Naive thymus-derived CD4-positive, alpha-beta T cell (primary cell): ENCODE measurements around the gene HSPA4. TPM values are rescaled to one million over a fixed set of nuclear protein-coding genes. Genes with fewer than 3 reads are reported as not detected.

Experiments
- ATAC-seq: fragments of 150-1000 bp; cut with Tn5 transposase; 2 replicates; pipeline ENCODE4 v1.10.0; 2021; ENCODE audit warnings: mild to moderate bottlenecking, moderate library complexity
- CTCF ChIA-PET: fragments of 350-600 bp; sonication (Branson Sonifier 250); formaldehyde crosslinking; loops from one replicate; lab custom pipeline; 2021; ENCODE audit warnings: antibody characterized with exemption; lab: Charles Lee
- POLR2A ChIA-PET: fragments of 350-600 bp; sonication (Branson Sonifier 250); formaldehyde crosslinking; loops from one replicate; lab custom pipeline; 2021; ENCODE audit warnings: antibody characterized with exemption, inconsistent platforms; lab: Charles Lee
- DNase-seq, 9 donors: peaks; one replicate each; pipeline versions ENCODE4 v3.0.0 to v3.0.0-alpha.2; 2020 to 2022; ENCODE audit warnings: mixed read lengths in 1 of 9
- H3K27ac ChIP-seq: one replicate; pipeline ENCODE4 v1.7.0; 2013; ENCODE audit warnings: mild to moderate bottlenecking, low read depth, low read length, moderate library complexity
- H3K27me3 ChIP-seq, 2 donors: one replicate each; pipeline ENCODE4 v1.7.0; 2013; ENCODE audit warnings: low read length in 2 of 2, mild to moderate bottlenecking in 2 of 2, moderate library complexity in 2 of 2; ENCODE audit not compliant: control insufficient read depth in 2 of 2, insufficient read depth in 2 of 2
- H3K36me3 ChIP-seq, 3 experiments: 1 replicate in 2 of 3; 2 replicates in 1 of 3; pipeline ENCODE4 v1.7.0; 2013; ENCODE audit warnings: low read length in 3 of 3, mild to moderate bottlenecking in 3 of 3, moderate library complexity in 1 of 3; ENCODE audit not compliant: insufficient read depth in 3 of 3, control insufficient read depth in 2 of 3
- H3K4me1 ChIP-seq, 2 donors: one replicate each; pipeline ENCODE4 v1.7.0; 2013; ENCODE audit warnings: low read length in 2 of 2, mild to moderate bottlenecking in 2 of 2, moderate library complexity in 1 of 2; ENCODE audit not compliant: control insufficient read depth in 2 of 2, insufficient read depth in 2 of 2
- H3K4me3 ChIP-seq: 2 replicates; pipeline ENCODE4 v1.7.0; 2013; ENCODE audit warnings: mild to moderate bottlenecking, low read length
- H3K9me3 ChIP-seq, 3 experiments: 1 replicate in 2 of 3; 2 replicates in 1 of 3; pipeline ENCODE4 v1.7.0; 2013; ENCODE audit warnings: low read length in 3 of 3; ENCODE audit not compliant: control insufficient read depth in 2 of 3
- H3K27ac Mint-ChIP-seq, 9 donors: one replicate each; pipeline ENCODE4 v1.8.0; 2020 to 2022; ENCODE audit warnings: mixed read lengths in 9 of 9, mild to moderate bottlenecking in 8 of 9, moderate library complexity in 5 of 9, inconsistent platforms in 2 of 9
- H3K27me3 Mint-ChIP-seq, 5 donors: one replicate each; pipeline ENCODE4 v1.8.0; 2021 to 2022; ENCODE audit warnings: mixed read lengths in 5 of 5, mild to moderate bottlenecking in 1 of 5
- H3K36me3 Mint-ChIP-seq, 5 donors: one replicate each; pipeline ENCODE4 v1.8.0; 2020 to 2022; ENCODE audit warnings: mixed read lengths in 5 of 5, mild to moderate bottlenecking in 3 of 5, inconsistent platforms in 1 of 5
- H3K4me1 Mint-ChIP-seq, 7 donors: one replicate each; pipeline ENCODE4 v1.8.0; 2020 to 2022; ENCODE audit warnings: mixed read lengths in 7 of 7, mild to moderate bottlenecking in 3 of 7, inconsistent platforms in 1 of 7
- H3K4me3 Mint-ChIP-seq, 10 donors: one replicate each; pipeline ENCODE4 v1.8.0; 2020 to 2022; ENCODE audit warnings: mild to moderate bottlenecking in 10 of 10, mixed read lengths in 10 of 10, moderate library complexity in 6 of 10, inconsistent platforms in 2 of 10
- H3K9me3 Mint-ChIP-seq, 11 donors: one replicate each; pipeline ENCODE4 v1.8.0; 2020 to 2022; ENCODE audit warnings: mixed read lengths in 11 of 11, mild to moderate bottlenecking in 4 of 11, inconsistent platforms in 1 of 11, moderate library complexity in 1 of 11
- intact Hi-C, 2 donors: fragments of 100-400 bp; cut with micrococcal nuclease; formaldehyde crosslinking; loops; one replicate each; pipeline ENCODE4 v1.15.1; 2023
- polyA plus RNA-seq, 2 donors: library from polyadenylated mRNA; unstranded; fragments of 300-500 nt; fragmentation: Illumina TruSeq; gene quantifications; one replicate each; pipeline ENCODE4 v1.2.3, GENCODE V29; 2021
- total RNA-seq, 6 experiments: library from RNA in 5 of 6; stranded (reverse) in 5 of 6; gene quantifications; 1 replicate in 5 of 6; 2 replicates in 1 of 6; pipeline ENCODE4 v1.2.3 and lab custom pipeline; 2021 to 2026

Gene HSPA4
- total and polyA plus RNA-seq, 7 experiments from 2014 or later: 37.7 to 103 (median 42.4) TPM

- Histone ChIP-seq H3K9me3 (no peaks in the 10 kb centered on the region), H3K27ac (no peak overlapping the region), H3K27me3 (no peaks in the 10 kb centered on the region), H3K36me3 (peaks cover 23 to 65% (median 27%) of the 10 kb centered on the region in 3 experiments), H3K4me3 (no peak overlapping the region), H3K4me1 (no peaks in the 10 kb centered on the region)
- H3K4me3 Mint-ChIP-seq: no peak overlapping the region
- H3K4me1 Mint-ChIP-seq: peaks cover 0 to 11% (median 5%) of the 10 kb centered on the region in 7 donors
- H3K9me3 Mint-ChIP-seq: no peaks in the 10 kb centered on the region
- no peaks in the 10 kb centered on the region for H3K27me3 Mint-ChIP-seq
- ChIA-PET CTCF (no interaction called here), POLR2A (no interaction called here)
- H3K27ac Mint-ChIP-seq: peak overlapping the region in 2 of 9 donors; percentile 22 to 33
- H3K36me3 Mint-ChIP-seq: peaks cover 0 to 44% (median 17%) of the 10 kb centered on the region in 5 donors
- DNase-seq: no peak
- ATAC-seq: no peak
- intact Hi-C loops: no loop called here
These were observed 34.6 kb downstream of the HSPA4 start for GRCh38 chr5:133086366-133086875.

GRCh38 chr5:133088064-133088463, 36.3 kb downstream of the HSPA4 start:
- H3K4me3 ChIP-seq: no peak overlapping the region
- DNase-seq: no peak
- no peak for ATAC-seq
- H3K4me1 Mint-ChIP-seq: peaks cover 0 to 8% (median 3%) of the 10 kb centered on the region in 7 donors
- no peak overlapping the region for H3K27ac ChIP-seq
- no peaks in the 10 kb centered on the region for H3K4me1 ChIP-seq
- peaks cover 22 to 75% (median 23%) of the 10 kb centered on the region in 3 experiments for H3K36me3 ChIP-seq
- ChIA-PET CTCF (interaction anchor here (0.5 kb wide), 1 partner anchor 43 kb away, joined by 3 read pairs; no protein-coding TSS in a partner anchor), POLR2A (interaction anchor here (0.6 to 0.7 kb wide), 2 partner anchors 10 to 14 kb away, joined by 3 read pairs; no protein-coding TSS in a partner anchor)
- intact Hi-C loops: no loop called here
- H3K9me3 Mint-ChIP-seq: no peaks in the 10 kb centered on the region
- H3K27ac Mint-ChIP-seq: peak overlapping the region in 1 of 9 donors; percentile 12
- no peaks in the 10 kb centered on the region for H3K9me3 ChIP-seq
- H3K27me3 ChIP-seq: no peaks in the 10 kb centered on the region
- no peaks in the 10 kb centered on the region for H3K27me3 Mint-ChIP-seq
- no peak overlapping the region for H3K4me3 Mint-ChIP-seq
- peaks cover 6 to 50% (median 21%) of the 10 kb centered on the region in 5 donors for H3K36me3 Mint-ChIP-seq

GRCh38 chr5:133091034-133091433, 39.2 kb downstream of the HSPA4 start:
- no peak for ATAC-seq
- CTCF ChIA-PET: no interaction called here
- no peak for DNase-seq
- intact Hi-C loops: no loop called here
- Histone ChIP-seq H3K36me3 (peaks cover 22 to 78% (median 27%) of the 10 kb centered on the region in 3 experiments), H3K27ac (no peak overlapping the region), H3K4me1 (no peaks in the 10 kb centered on the region), H3K4me3 (no peak overlapping the region), H3K9me3 (no peaks in the 10 kb centered on the region), H3K27me3 (no peaks in the 10 kb centered on the region)
- peaks cover 6 to 61% (median 28%) of the 10 kb centered on the region in 5 donors for H3K36me3 Mint-ChIP-seq
- H3K4me1 Mint-ChIP-seq: peaks cover 0 to 5% (median 0%) of the 10 kb centered on the region in 7 donors
- POLR2A ChIA-PET: interaction anchor here (1.2 kb wide), 1 partner anchor 39 kb away, joined by 4 read pairs; the partner anchor contains the start of gene HSPA4
- no peak overlapping the region for H3K4me3 Mint-ChIP-seq
- H3K9me3 Mint-ChIP-seq: peaks cover 0 to 1% (median 0%) of the 10 kb centered on the region in 11 donors
- H3K27me3 Mint-ChIP-seq: no peaks in the 10 kb centered on the region
- H3K27ac Mint-ChIP-seq: peak overlapping the region in 2 of 9 donors; percentile 2 to 9

GRCh38 chr5:133106343-133106742, 54.5 kb downstream of the HSPA4 start:
- Mint-ChIP-seq H3K4me3 (peak overlapping the region in 1 of 10 donors; percentile 2), H3K27ac (peak overlapping the region in 7 of 9 donors; percentile 6 to 90 (median 46))
- POLR2A ChIA-PET: no interaction called here

GRCh38 chr5:133106761-133107572, 55.2 kb downstream of the HSPA4 start:
- peak overlapping the region in 3 of 10 donors; percentile 2 to 28 (median 19) for H3K4me3 Mint-ChIP-seq
- ChIA-PET POLR2A (no interaction called here), CTCF (no interaction called here)
- H3K27ac ChIP-seq: no peak overlapping the region
- H3K27me3 Mint-ChIP-seq: peaks cover 0 to 6% (median 0%) of the 10 kb centered on the region in 5 donors
- H3K36me3 Mint-ChIP-seq: peaks cover 0 to 31% (median 14%) of the 10 kb centered on the region in 5 donors
- intact Hi-C loops: no loop called here
- H3K4me3 ChIP-seq: no peak overlapping the region
- H3K9me3 ChIP-seq: no peaks in the 10 kb centered on the region
- H3K27ac Mint-ChIP-seq: peak overlapping the region; percentile 44 to 90 (median 58)
- no peaks in the 10 kb centered on the region for H3K27me3 ChIP-seq
- peaks cover 6 to 38% (median 8%) of the 10 kb centered on the region in 3 experiments for H3K36me3 ChIP-seq
- H3K4me1 ChIP-seq: peaks cover 0 to 10% of the 10 kb centered on the region in 2 donors
- peaks cover 0 to 3% (median 0%) of the 10 kb centered on the region in 11 donors for H3K9me3 Mint-ChIP-seq
- ATAC-seq (peak; percentile 33), DNase-seq (peak in 2 of 9 donors; percentile 10 to 13)
- H3K4me1 Mint-ChIP-seq: peaks cover 18 to 37% (median 32%) of the 10 kb centered on the region in 7 donors

More at GRCh38 chr5:133106343-133106742, 54.5 kb downstream of the HSPA4 start:
- Mint-ChIP-seq H3K9me3 (peaks cover 0 to 3% (median 0%) of the 10 kb centered on the region in 11 donors), H3K27me3 (peaks cover 0 to 6% (median 0%) of the 10 kb centered on the region in 5 donors), H3K4me1 (peaks cover 18 to 35% (median 30%) of the 10 kb centered on the region in 7 donors), H3K36me3 (peaks cover 0 to 31% (median 14%) of the 10 kb centered on the region in 5 donors)
- H3K36me3 ChIP-seq: peaks cover 8 to 42% (median 9%) of the 10 kb centered on the region in 3 experiments
- no peaks in the 10 kb centered on the region for H3K9me3 ChIP-seq
- DNase-seq (no peak), ATAC-seq (no peak)
- H3K4me3 ChIP-seq: no peak overlapping the region
- H3K27ac ChIP-seq: no peak overlapping the region
- H3K4me1 ChIP-seq: peaks cover 0 to 10% of the 10 kb centered on the region in 2 donors
- intact Hi-C loops: no loop called here
- CTCF ChIA-PET: no interaction called here
- H3K27me3 ChIP-seq: no peaks in the 10 kb centered on the region

- Mint-ChIP-seq H3K27ac (peak overlapping the region in 5 of 9 donors; percentile 11 to 77 (median 28)), H3K4me3 (no peak overlapping the region), H3K36me3 (peaks cover 0 to 19% (median 14%) of the 10 kb centered on the region in 5 donors), H3K4me1 (peaks cover 18 to 37% (median 32%) of the 10 kb centered on the region in 7 donors), H3K27me3 (peaks cover 0 to 6% (median 0%) of the 10 kb centered on the region in 5 donors), H3K9me3 (peaks cover 0 to 3% (median 0%) of the 10 kb centered on the region in 11 donors)
- Histone ChIP-seq H3K27me3 (no peaks in the 10 kb centered on the region), H3K4me3 (no peak overlapping the region), H3K4me1 (peaks cover 0 to 10% of the 10 kb centered on the region in 2 donors), H3K9me3 (no peaks in the 10 kb centered on the region), H3K36me3 (peaks cover 0 to 22% (median 6%) of the 10 kb centered on the region in 3 experiments), H3K27ac (no peak overlapping the region)
- ChIA-PET POLR2A (no interaction called here), CTCF (interaction anchor here (1.0 kb wide), 1 partner anchor 140 kb away, joined by 3 read pairs; no protein-coding TSS in a partner anchor)
- intact Hi-C loops: no loop called here
- peak; percentile 61 for ATAC-seq
- no peak for DNase-seq
These were observed 56.7 kb downstream of the HSPA4 start for GRCh38 chr5:133108481-133108921.
